Upper lobe of right lung (tissue), 1 donor: ENCODE data around the gene POFUT2. TPM values are rescaled to one million over a fixed set of nuclear protein-coding genes. Genes with fewer than 3 reads are reported as not detected.

Source experiments
- ATAC-seq: fragments of 200-7000 bp; cut with Tn5 transposase; one replicate; pipeline ENCODE4 v1.9.1; 2020; ENCODE audit warnings: mild to moderate bottlenecking, moderate library complexity
- DNase-seq: peaks from one replicate; pipeline ENCODE4 v3.0.0-alpha.2; 2020
- H3K27ac ChIP-seq: fragments of 200-600 bp; one replicate; pipeline ENCODE4 v1.8.0; 2022
- H3K27me3 ChIP-seq: fragments of 200-600 bp; one replicate; pipeline ENCODE4 v1.8.0; 2022; ENCODE audit warnings: mild to moderate bottlenecking
- H3K36me3 ChIP-seq: fragments of 200-600 bp; one replicate; pipeline ENCODE4 v1.8.0; 2022
- H3K4me1 ChIP-seq: fragments of 200-600 bp; one replicate; pipeline ENCODE4 v1.8.0; 2022
- H3K4me3 ChIP-seq: fragments of 200-600 bp; one replicate; pipeline ENCODE4 v1.8.0; 2022; ENCODE audit warnings: mild to moderate bottlenecking
- H3K9me3 ChIP-seq: fragments of 200-600 bp; one replicate; pipeline ENCODE4 v1.8.0; 2022
- CTCF ChIP-seq: fragments of 200-600 bp; IDR thresholded peaks from one replicate; pipeline ENCODE4 v1.8.0; 2022; ENCODE audit warnings: antibody characterized with exemption
- intact Hi-C: fragments of 100-400 bp; cut with DNase I; formaldehyde crosslinking; loops from one replicate; pipeline ENCODE4 v1.11.0; 2022
- total RNA-seq: library from RNA; stranded (reverse); fragmentation: NEBNext Ultra II Directional; extraction: Animal tissue kit (Norgen Biotek cat#: 25700); gene quantifications from one replicate; pipeline ENCODE4 v1.2.1, GENCODE V29; 2021
- donor health status: DM: no; HTN: yes; CAD: no; lungs with severe emphysema.

Gene POFUT2
- total RNA-seq, 1 donor from 2014 or later, result 29.0 TPM

GRCh38 chr21:45237401-45237800, 50.3 kb downstream of the POFUT2 start:
- ATAC-seq (no peak), DNase-seq (no peak)
- H3K27ac ChIP-seq, result no peak overlapping the region
- TF ChIP-seq CTCF, result no peak
- no peaks in the 10 kb centered on the region for H3K27me3 ChIP-seq
- H3K4me1 ChIP-seq, result no peaks in the 10 kb centered on the region
- H3K36me3 ChIP-seq, result no peaks in the 10 kb centered on the region
- intact Hi-C loops, result no loop called here
- H3K9me3 ChIP-seq, result no peaks in the 10 kb centered on the region
- H3K4me3 ChIP-seq, result no peak overlapping the region

- H3K27ac ChIP-seq, result no peak overlapping the region
- ATAC-seq (peak; percentile 53), DNase-seq (no peak)
- no peak for TF ChIP-seq CTCF
- no peaks in the 10 kb centered on the region for H3K9me3 ChIP-seq
- no peaks in the 10 kb centered on the region for H3K4me1 ChIP-seq
- no peaks in the 10 kb centered on the region for H3K36me3 ChIP-seq
- H3K27me3 ChIP-seq, result no peaks in the 10 kb centered on the region
- no peak overlapping the region for H3K4me3 ChIP-seq
- intact Hi-C loops, result no loop called here
Measured at GRCh38 chr21:45236481-45236880, 51.2 kb downstream of the POFUT2 start.

- Histone ChIP-seq H3K27ac (no peak overlapping the region), H3K27me3 (no peaks in the 10 kb centered on the region), H3K36me3 (no peaks in the 10 kb centered on the region), H3K9me3 (no peaks in the 10 kb centered on the region), H3K4me3 (no peak overlapping the region), H3K4me1 (no peaks in the 10 kb centered on the region)
- intact Hi-C loops, result no loop called here
- no peak for TF ChIP-seq CTCF
- no peak for DNase-seq
- ATAC-seq, result no peak
Measured at GRCh38 chr21:45235488-45235887, 52.2 kb downstream of the POFUT2 start.

GRCh38 chr21:45234965-45235364, 52.7 kb downstream of the POFUT2 start:
- DNase-seq, result no peak
- Histone ChIP-seq H3K9me3 (no peaks in the 10 kb centered on the region), H3K4me1 (no peaks in the 10 kb centered on the region), H3K4me3 (no peak overlapping the region), H3K27ac (no peak overlapping the region), H3K27me3 (no peaks in the 10 kb centered on the region), H3K36me3 (no peaks in the 10 kb centered on the region)
- no peak for TF ChIP-seq CTCF
- no peak for ATAC-seq
- intact Hi-C loops, result no loop called here

GRCh38 chr21:45234127-45234526, 53.6 kb downstream of the POFUT2 start:
- Histone ChIP-seq H3K4me1 (no peaks in the 10 kb centered on the region), H3K36me3 (no peaks in the 10 kb centered on the region), H3K4me3 (no peak overlapping the region), H3K27me3 (no peaks in the 10 kb centered on the region), H3K9me3 (no peaks in the 10 kb centered on the region), H3K27ac (no peak overlapping the region)
- no peak for TF ChIP-seq CTCF
- intact Hi-C loops, result no loop called here
- no peak for DNase-seq
- ATAC-seq, result no peak

GRCh38 chr21:45231705-45232104, 56.0 kb downstream of the POFUT2 start:
- no peak overlapping the region for H3K27ac ChIP-seq
- H3K36me3 ChIP-seq, result no peaks in the 10 kb centered on the region
- H3K4me3 ChIP-seq, result no peak overlapping the region
- H3K9me3 ChIP-seq, result no peaks in the 10 kb centered on the region
- intact Hi-C loops, result no loop called here
- no peak for TF ChIP-seq CTCF
- H3K27me3 ChIP-seq, result no peaks in the 10 kb centered on the region
- H3K4me1 ChIP-seq, result peaks cover 5% of the 10 kb centered on the region
- no peak for DNase-seq
- no peak for ATAC-seq
